HCT116 (cell line): ENCODE measurements around the gene CAB39L. TPM values are rescaled to one million over a fixed set of nuclear protein-coding genes. Genes with fewer than 3 reads are reported as not detected.

Experiments
- ATAC-seq: fragments of 200-7000 bp; cut with Tn5 transposase; 2 replicates; pipeline ENCODE4 v1.9.1; 2020; ENCODE audit warnings: mild to moderate bottlenecking, moderate library complexity
- BruUV-seq: library from RNA; stranded (reverse); fragments of 400-500 nt; replicated peaks from 2 replicates; lab custom pipeline; 2021; lab: Mats Ljungman, UMichigan
- CTCF ChIA-PET: fragments of 300-600 bp; sonication (Branson Sonifier 250); formaldehyde crosslinking; loops from one replicate; lab custom pipeline; 2021; ENCODE audit warnings: antibody characterized with exemption; lab: Charles Lee
- POLR2A ChIA-PET: fragments of 300-600, 350-600 bp; sonication (Branson Sonifier 250); formaldehyde crosslinking; loops from one replicate; lab custom pipeline; 2021; ENCODE audit warnings: antibody characterized with exemption; lab: Charles Lee
- RAD21 ChIA-PET, 2 experiments: fragments of 300-600 bp; sonication (Branson Sonifier 250); formaldehyde crosslinking; loops; one replicate each; lab custom pipeline; 2023; ENCODE audit warnings: low total read pairs in 2 of 2; ENCODE audit not compliant: uncharacterized antibody in 2 of 2, unreplicated experiment in 2 of 2, low non-redundant PET in 1 of 2; lab: Charles Lee
- DNase-seq: peaks from one replicate; pipeline ENCODE4 v3.0.0-alpha.2; 2010; ENCODE audit warnings: low read depth, low spot score
- H2AFZ ChIP-seq: fragments of 200-600 bp; shearing (Covaris generic), sonication (generic); 2 replicates; pipeline ENCODE4 v1.6.1; 2017; ENCODE audit warnings: low read depth, mixed run types, mixed read lengths, antibody characterized with exemption, low read length; ENCODE audit not compliant: poor library complexity, severe bottlenecking
- H3K27ac ChIP-seq: 2 replicates; pipeline ENCODE4 v1.5.1; 2012; ENCODE audit warnings: low read depth, low read length
- H3K27me3 ChIP-seq: fragments of 200-600 bp; sonication (generic); 2 replicates; pipeline ENCODE4 v1.6.1; 2016; ENCODE audit warnings: mixed run types, low read length, mixed read lengths; ENCODE audit not compliant: insufficient read depth
- H3K36me3 ChIP-seq, 2 experiments: fragments of 200-500 bp in 1 of 2; fragments of 200-600 bp in 1 of 2; sonication (Bioruptor generic) in 1 of 2; sonication (generic) in 1 of 2; 2 replicates each; pipeline versions ENCODE4 v1.5.1 to v1.6.1; 2014 to 2016; ENCODE audit warnings: low read length in 2 of 2, inconsistent platforms in 1 of 2, mixed read lengths in 1 of 2, mixed run types in 1 of 2; ENCODE audit not compliant: insufficient read depth in 2 of 2, control insufficient read depth in 1 of 2
- H3K4me1 ChIP-seq, 2 experiments: fragments of 200-600 bp in 1 of 2; sonication (generic) in 1 of 2; 2 replicates each; pipeline versions ENCODE4 v1.5.1 to v1.6.1; 2012 to 2017; ENCODE audit warnings: low read length in 2 of 2, inconsistent platforms in 1 of 2, mild to moderate bottlenecking in 1 of 2, mixed read lengths in 1 of 2, mixed run types in 1 of 2, moderate library complexity in 1 of 2; ENCODE audit not compliant: insufficient read depth in 2 of 2, control insufficient read depth in 1 of 2
- H3K4me2 ChIP-seq: fragments of 200-600 bp; sonication (generic); 2 replicates; pipeline ENCODE4 v1.6.1; 2017; ENCODE audit warnings: mixed run types, low read length, mixed read lengths
- H3K4me3 ChIP-seq, 2 experiments: fragments of 200-600 bp in 1 of 2; sonication (generic) in 1 of 2; replicated peaks in 1 of 2; 2 replicates each; pipeline ENCODE4 v1.5.1; 2011 to 2016; ENCODE audit warnings: low read length in 2 of 2, control low read depth in 1 of 2, low read depth in 1 of 2, mild to moderate bottlenecking in 1 of 2, mixed read lengths in 1 of 2, mixed run types in 1 of 2
- H3K79me2 ChIP-seq: fragments of 200-600 bp; sonication (generic); 2 replicates; pipeline ENCODE4 v1.6.1; 2017; ENCODE audit warnings: mild to moderate bottlenecking, mixed run types, low read length, moderate library complexity, mixed read lengths; ENCODE audit not compliant: insufficient read depth
- H3K9ac ChIP-seq: fragments of 200-600 bp; sonication (generic); 2 replicates; pipeline ENCODE4 v1.6.1; 2016; ENCODE audit warnings: low read length, mixed read lengths
- H3K9me2 ChIP-seq: fragments of 200-600 bp; sonication (generic), shearing (Covaris generic); 2 replicates; pipeline ENCODE4 v1.6.1; 2017; ENCODE audit warnings: mixed run types, mild to moderate bottlenecking, moderate library complexity; ENCODE audit not compliant: insufficient read depth
- H3K9me3 ChIP-seq, 2 experiments: fragments of 200-500 bp in 1 of 2; fragments of 200-600 bp in 1 of 2; sonication (Bioruptor generic) in 1 of 2; sonication (generic) in 1 of 2; 2 replicates each; pipeline ENCODE4 v1.6.1; 2014 to 2017; ENCODE audit warnings: low read length in 2 of 2, mixed read lengths in 2 of 2, inconsistent platforms in 1 of 2, low read depth in 1 of 2, mild to moderate bottlenecking in 1 of 2, mixed run types in 1 of 2, moderate library complexity in 1 of 2; ENCODE audit not compliant: control insufficient read depth in 1 of 2, insufficient read depth in 1 of 2
- H4K20me1 ChIP-seq: fragments of 200-600 bp; sonication (generic), shearing (Covaris generic); 2 replicates; pipeline ENCODE4 v1.6.1; 2017; ENCODE audit warnings: mixed run types, mild to moderate bottlenecking, moderate library complexity; ENCODE audit not compliant: insufficient read depth
- CBX3 ChIP-seq: IDR thresholded peaks from 2 replicates; pipeline ENCODE4 v1.6.1; 2012; ENCODE audit warnings: low read depth
- EGR1 ChIP-seq: IDR thresholded peaks from 2 replicates; pipeline ENCODE4 v1.6.1; 2012; ENCODE audit warnings: low read depth
- EZH2 ChIP-seq: fragments of 200-600 bp; sonication (generic); IDR thresholded peaks from 2 replicates; pipeline ENCODE4 v1.6.1; 2017; ENCODE audit warnings: antibody characterized with exemption, mixed run types
- EZH2phosphoT487 ChIP-seq: fragments of 200-600 bp; IDR thresholded peaks from 2 replicates; pipeline ENCODE4 v1.6.1; 2018; ENCODE audit warnings: antibody characterized with exemption, borderline replicate concordance
- JUND ChIP-seq: IDR thresholded peaks from 2 replicates; pipeline ENCODE4 v1.6.1; 2012
- POLR2A ChIP-seq: IDR thresholded peaks from 2 replicates; pipeline ENCODE4 v1.7.0; 2011; ENCODE audit warnings: borderline replicate concordance; ENCODE audit not compliant: insufficient read depth, insufficient read length; ENCODE audit errors: extremely low read depth
- POLR2AphosphoS5 ChIP-seq: IDR thresholded peaks from 2 replicates; pipeline ENCODE4 v1.6.1; 2011; ENCODE audit warnings: mild to moderate bottlenecking, low read depth, low read length, moderate library complexity
- SIN3A ChIP-seq: IDR thresholded peaks from 2 replicates; pipeline ENCODE4 v1.6.1; 2012; ENCODE audit warnings: low read depth
- SP1 ChIP-seq: IDR thresholded peaks from 2 replicates; pipeline ENCODE4 v1.6.1; 2012; ENCODE audit warnings: low read depth
- YY1 ChIP-seq: IDR thresholded peaks from 2 replicates; pipeline ENCODE4 v1.6.1; 2011; ENCODE audit warnings: low read length, low read depth, moderate library complexity, mild to moderate bottlenecking; ENCODE audit not compliant: insufficient replicate concordance; ENCODE audit errors: extremely low read depth
- intact Hi-C: fragments of 100-400 bp; cut with micrococcal nuclease; formaldehyde crosslinking; loops from 2 replicates; pipeline ENCODE4 v1.10.0; 2022
- total RNA-seq: library from RNA; stranded (reverse); gene quantifications from one replicate; pipeline ENCODE4 v1.2.1, GENCODE V29; 2021; ENCODE audit not compliant: unreplicated experiment
- TF ChIP-seq, protein P1 (sequence below): IDR thresholded peaks from 2 replicates; pipeline ENCODE4 v1.6.1; 2011; ENCODE audit warnings: mild to moderate bottlenecking, low read length, moderate library complexity; ENCODE audit not compliant: insufficient replicate concordance; ENCODE audit errors: extremely low read depth

Gene CAB39L
- total RNA-seq, 1 experiment from 2014 or later: 6.1 TPM

DNA sequence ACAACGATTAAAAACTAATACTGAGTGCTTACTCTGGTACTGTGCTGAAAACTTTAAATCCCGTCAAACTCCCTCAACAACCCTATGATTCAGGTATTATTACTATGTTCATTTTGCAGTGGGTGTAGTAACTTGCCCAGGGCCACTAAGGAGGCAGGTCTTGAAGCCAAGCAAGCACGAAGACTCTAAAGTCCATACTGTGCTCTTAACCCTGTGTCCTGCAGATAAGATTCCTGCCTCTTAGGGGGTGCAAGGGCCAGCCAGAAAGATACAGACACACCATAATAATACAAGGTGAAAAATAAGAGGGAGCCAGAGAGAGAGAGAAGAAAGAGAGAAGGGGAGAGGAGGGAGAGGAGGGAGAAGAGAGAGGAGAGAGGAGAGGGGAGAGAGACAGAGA lies 100.6 kb downstream of the CAB39L start:
- Histone ChIP-seq H3K27me3 (no peaks in the 10 kb centered on the region), H2AFZ (no peak overlapping the region), H3K9ac (no peak overlapping the region), H3K4me3 (no peak overlapping the region), H3K79me2 (no peaks in the 10 kb centered on the region), H4K20me1 (no peaks in the 10 kb centered on the region), H3K9me2 (no peaks in the 10 kb centered on the region), H3K36me3 (no peaks in the 10 kb centered on the region), H3K4me2 (no peak overlapping the region), H3K27ac (no peak overlapping the region), H3K9me3 (no peaks in the 10 kb centered on the region), H3K4me1 (no peaks in the 10 kb centered on the region)
- RAD21 ChIA-PET: no interaction called here
- CTCF ChIA-PET: no interaction called here
- POLR2A ChIA-PET: no interaction called here
- ATAC-seq (no peak), DNase-seq (no peak)
- no TSS peak for BruUV-seq
- TF ChIP-seq CBX3: no peak
- TF ChIP-seq JUND: no peak
- no peak for TF ChIP-seq EZH2phosphoT487
- no peak for TF ChIP-seq POLR2A
- no peak for TF ChIP-seq SP1
- TF ChIP-seq, protein P1, sequence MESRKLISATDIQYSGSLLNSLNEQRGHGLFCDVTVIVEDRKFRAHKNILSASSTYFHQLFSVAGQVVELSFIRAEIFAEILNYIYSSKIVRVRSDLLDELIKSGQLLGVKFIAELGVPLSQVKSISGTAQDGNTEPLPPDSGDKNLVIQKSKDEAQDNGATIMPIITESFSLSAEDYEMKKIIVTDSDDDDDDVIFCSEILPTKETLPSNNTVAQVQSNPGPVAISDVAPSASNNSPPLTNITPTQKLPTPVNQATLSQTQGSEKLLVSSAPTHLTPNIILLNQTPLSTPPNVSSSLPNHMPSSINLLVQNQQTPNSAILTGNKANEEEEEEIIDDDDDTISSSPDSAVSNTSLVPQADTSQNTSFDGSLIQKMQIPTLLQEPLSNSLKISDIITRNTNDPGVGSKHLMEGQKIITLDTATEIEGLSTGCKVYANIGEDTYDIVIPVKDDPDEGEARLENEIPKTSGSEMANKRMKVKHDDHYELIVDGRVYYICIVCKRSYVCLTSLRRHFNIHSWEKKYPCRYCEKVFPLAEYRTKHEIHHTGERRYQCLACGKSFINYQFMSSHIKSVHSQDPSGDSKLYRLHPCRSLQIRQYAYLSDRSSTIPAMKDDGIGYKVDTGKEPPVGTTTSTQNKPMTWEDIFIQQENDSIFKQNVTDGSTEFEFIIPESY: no peak
- no peak for TF ChIP-seq YY1
- no peak for TF ChIP-seq POLR2AphosphoS5
- no peak for TF ChIP-seq EGR1
- no peak for TF ChIP-seq SIN3A
- no peak for TF ChIP-seq EZH2
- intact Hi-C loops: no loop called here
